SIG-M5 (cell line): ENCODE results near the gene PHC3.
A peak's percentile ranks its signal among the peaks of the same experiment; 100 is the strongest.

Experiments
- DNase-seq: peaks from one replicate; lab custom pipeline; 2025; lab: John Stamatoyannopoulos, UW

Gene PHC3

DNA sequence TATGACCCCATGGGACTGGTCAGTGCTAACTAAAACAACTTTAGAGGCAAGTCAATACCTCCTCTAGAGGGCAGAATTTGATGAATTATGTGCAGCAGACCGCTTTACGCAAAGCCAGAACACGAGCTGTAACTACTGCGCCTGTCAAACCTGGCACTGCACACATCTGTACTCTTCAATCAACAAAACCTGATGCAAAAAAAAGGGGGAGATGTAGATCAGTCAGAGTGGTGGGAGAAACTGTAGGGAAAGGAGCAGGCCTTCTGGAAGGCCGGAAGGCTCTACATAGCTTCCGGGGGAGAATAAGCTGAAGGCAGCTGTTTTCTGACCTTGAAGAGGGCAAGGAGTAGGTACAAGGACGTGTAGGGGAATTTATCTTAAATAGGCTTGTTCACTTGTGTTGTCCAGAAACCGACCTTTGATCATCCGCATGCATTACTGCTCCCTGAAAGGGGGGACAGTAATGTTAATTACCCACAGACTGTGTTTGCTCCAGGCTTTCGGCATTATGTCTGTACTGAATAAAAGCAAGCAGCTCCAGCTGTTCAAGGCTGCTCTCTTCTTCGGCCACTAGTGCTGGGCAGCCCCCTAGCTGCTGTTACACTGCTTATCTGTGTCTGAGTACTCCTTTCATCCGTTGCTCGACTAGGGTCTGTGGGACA, 102.8 kb downstream of the PHC3 start:
- DNase-seq: no peak

DNA sequence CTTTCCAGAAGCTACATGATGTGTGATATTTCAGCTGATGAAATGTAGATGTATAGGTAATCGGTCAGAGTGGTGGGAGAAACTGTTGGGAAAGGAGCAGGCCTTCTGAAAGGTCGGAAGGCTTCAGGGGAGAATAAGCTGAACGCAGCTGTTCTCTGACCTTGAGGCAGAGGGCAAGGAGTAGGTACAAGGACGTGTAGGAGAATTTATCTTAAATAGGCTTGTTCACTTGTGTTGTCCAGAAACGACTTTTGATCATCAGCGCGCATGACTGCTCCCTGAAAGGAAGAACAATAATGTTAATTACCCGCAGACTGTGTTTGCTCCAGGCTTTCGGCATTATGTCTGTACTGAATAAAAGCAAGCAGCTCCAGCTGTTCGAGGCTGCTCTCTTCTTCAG, 104.2 kb downstream of the PHC3 start:
- DNase-seq: no peak

- no peak for DNase-seq
Observed at GRCh38 chr3:170076715-170077238, 104.8 kb downstream of the PHC3 start.

DNA sequence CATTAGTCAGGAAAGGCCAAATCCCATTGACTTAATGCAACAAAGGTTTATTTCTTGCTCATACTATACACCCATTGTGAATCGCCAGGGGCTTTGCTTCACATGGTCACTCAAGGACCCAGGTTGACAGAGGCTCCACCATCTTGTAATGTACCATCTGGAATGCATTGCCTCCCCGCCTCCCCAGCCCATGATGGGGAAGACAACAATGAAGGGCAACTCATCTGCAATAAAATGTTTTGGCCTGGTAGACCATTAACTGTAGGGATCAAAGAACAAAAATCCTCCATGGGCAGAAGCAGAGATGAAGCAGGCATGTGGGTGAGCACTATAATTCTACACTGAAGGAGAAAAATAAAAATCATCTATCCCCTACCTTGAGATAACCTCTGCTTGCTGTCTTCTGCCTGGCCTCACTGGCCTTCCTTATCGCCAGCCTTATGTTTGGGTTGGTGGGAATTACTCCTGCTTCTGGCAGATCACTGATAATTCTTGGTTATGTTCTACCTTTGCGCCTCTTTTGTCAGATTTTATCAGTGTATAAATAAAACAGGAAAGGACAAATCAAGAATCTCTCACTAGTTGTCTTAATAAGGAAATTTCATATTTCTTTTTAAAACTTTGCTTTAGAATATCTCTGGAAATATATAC, 106.0 kb downstream of the PHC3 start:
- no peak for DNase-seq

DNA sequence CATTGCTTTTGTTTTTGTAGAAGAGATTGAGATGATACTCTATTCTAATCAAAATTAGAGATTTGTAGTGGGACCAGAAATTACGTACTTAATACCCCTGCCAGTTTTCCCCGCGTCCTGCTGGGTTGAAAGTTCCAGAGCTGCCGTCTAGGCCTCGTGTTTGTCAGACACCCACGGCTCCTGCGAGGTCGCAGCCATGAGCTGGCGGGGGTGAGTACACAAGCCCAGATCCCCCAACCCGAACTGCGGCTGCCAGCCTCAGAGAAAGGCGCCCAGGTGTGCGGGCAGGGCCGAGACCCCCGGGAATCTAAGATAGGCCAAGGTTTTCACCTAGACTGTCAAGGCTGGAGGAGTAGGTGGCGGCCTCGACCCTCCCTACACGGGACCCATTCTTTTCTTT, 117.4 kb downstream of the PHC3 start:
- DNase-seq: no peak

DNA sequence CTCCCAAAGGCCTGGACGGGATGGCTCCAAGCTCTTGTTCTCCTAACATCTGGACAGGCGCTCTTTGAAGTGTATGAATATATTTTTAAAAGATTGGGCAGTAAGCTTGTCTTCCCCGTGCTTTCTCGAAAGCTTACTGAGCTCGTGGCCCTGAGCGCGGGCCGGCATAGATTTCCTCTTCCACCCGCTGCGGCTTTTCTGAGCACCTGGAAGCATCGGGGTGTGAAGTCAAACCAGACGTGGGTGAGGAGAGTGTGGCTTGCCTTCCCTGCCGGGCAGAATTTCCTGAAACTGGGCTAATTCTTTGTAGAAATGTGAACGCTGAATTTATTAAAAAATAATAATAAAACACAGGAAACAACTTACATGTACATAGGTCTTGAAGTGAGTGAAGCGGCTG, 117.8 kb downstream of the PHC3 start:
- DNase-seq: no peak

- no peak for DNase-seq
Observed at GRCh38 chr3:170062769-170063168, 118.8 kb downstream of the PHC3 start.

DNA sequence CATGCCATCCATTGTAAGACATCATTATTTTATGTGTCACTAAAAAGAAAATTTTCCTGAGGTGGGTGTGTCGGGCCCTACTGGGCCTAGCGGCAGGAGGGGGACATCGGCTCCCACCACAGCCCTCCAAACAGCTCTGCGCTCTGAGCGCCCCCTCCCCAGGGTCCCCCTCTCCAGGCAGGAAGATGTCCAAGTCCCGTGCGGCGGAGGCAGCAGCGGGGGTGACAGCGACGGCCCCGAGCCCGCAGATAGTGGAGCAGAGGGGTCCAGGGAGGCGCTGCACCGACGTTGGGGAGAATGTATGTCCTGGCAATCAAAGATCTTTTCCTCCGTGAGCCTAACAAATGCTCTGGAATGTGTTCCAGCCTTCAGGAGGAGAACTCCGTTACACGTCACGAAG, 119.5 kb downstream of the PHC3 start:
- DNase-seq: no peak

DNA sequence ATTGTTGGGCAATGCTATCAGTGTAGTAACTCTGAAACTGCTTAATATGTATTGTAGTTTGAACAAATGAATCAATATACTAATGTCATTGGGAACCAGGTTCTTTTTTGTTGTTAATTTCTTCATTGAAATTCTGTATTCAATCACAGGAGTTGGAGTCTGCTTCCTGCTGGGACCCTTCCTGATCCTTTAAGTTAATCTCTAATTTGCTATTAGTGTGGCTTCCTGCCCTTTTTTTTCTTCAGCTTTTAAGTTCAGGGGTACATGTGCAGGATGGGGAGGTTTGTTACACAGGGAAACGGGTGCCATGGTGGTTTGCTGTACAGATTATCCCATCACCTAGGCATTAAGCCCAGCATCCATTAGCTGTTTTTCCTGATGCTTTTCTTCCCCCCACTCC, 122.1 kb downstream of the PHC3 start:
- no peak for DNase-seq

GRCh38 chr3:170058127-170058526, 123.4 kb downstream of the PHC3 start:
- no peak for DNase-seq

DNA sequence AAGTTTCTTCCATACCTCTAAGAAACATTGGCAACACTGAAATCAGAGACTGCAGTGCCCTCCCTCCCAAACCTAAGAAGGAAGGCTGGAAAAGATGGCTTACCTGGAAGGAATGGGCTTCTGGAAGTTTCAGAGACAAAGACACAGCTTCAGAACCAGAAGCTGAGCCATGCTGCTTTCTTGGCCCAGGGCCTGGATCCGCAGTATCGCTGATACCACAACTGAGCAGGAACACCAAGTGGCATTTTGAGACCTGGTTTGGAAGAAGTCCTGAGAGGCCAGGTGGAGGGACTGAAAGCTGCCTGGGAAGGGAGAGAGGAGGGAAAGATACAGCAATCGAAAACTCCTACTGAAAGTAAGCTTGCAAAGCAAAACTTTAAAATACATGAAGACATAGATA, 124.0 kb downstream of the PHC3 start:
- DNase-seq: no peak

DNA sequence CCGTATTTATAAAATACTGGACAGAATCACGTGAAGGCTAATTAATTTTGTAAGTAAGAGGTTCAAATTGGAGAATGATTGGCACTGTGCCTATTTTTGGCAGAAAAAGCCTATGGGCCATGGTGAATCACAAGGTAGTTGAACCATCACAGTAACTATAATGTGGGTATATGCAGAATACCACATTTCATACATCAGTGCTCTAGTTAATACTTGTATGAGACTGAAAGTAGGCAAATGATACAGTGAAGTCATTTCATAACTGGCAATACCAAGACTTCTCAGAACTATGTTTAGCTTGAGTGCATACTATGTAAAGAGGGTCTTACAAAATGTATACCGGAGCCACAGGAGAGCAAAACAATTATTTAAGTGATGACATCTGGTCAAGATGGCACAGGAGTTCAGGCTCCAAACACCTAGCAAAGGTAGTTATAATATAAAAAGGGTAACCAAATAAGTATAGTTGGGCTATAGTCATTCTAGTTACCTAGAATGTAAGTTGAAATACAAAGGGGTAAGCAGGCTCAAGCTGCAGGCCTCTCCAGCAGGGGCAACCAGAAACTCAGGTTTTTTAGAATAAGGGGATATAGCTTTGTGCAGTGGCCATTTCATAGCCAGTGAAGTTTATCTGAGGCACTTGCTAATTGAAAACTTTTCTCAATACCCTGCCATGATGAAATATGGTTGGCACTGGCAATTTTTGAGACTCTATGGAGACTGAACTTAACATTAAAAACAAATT, 124.7 kb downstream of the PHC3 start:
- no peak for DNase-seq

- DNase-seq: no peak
Observed at GRCh38 chr3:170055209-170055608, 126.3 kb downstream of the PHC3 start.

DNA sequence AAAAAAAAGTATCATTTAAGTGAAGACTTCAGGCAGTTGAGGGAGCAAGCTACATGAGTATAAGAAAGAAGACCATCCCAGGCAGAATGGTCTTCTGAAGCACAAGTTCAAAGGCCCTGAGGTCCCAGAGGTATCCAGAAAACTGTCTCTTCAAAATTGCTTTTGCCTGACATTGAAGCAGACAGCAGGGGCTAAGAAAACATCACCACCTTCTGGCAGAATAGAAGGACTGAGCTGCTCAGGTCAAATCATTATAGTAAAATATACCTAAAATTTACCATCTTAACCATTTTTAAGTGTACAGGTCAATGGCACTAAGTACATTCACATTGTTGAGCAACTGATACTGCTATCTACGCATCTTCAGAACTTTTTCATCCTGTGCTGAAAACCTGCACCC, 127.3 kb downstream of the PHC3 start:
- DNase-seq: no peak

DNA sequence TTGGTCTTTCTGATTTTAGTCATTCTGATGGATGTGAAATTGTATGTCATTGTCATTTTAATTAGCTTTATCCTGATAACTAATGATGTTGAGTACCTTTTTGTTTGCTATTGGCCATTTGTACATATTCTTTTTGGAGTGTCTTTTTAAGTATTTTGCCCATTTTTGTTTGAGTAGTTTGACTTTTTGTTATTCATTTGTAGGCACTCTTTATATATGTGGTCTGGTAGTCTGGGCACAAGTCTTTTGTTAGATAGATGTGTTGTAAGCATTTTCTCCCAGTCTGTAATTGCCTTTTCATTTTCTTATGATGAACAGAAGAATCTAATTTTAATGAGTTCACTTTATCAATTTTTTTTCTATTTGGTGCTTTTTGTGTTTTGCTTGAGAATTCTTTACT, 129.1 kb downstream of the PHC3 start:
- DNase-seq: no peak

- no peak for DNase-seq
Observed at GRCh38 chr3:170050753-170051152, 130.8 kb downstream of the PHC3 start.

DNA sequence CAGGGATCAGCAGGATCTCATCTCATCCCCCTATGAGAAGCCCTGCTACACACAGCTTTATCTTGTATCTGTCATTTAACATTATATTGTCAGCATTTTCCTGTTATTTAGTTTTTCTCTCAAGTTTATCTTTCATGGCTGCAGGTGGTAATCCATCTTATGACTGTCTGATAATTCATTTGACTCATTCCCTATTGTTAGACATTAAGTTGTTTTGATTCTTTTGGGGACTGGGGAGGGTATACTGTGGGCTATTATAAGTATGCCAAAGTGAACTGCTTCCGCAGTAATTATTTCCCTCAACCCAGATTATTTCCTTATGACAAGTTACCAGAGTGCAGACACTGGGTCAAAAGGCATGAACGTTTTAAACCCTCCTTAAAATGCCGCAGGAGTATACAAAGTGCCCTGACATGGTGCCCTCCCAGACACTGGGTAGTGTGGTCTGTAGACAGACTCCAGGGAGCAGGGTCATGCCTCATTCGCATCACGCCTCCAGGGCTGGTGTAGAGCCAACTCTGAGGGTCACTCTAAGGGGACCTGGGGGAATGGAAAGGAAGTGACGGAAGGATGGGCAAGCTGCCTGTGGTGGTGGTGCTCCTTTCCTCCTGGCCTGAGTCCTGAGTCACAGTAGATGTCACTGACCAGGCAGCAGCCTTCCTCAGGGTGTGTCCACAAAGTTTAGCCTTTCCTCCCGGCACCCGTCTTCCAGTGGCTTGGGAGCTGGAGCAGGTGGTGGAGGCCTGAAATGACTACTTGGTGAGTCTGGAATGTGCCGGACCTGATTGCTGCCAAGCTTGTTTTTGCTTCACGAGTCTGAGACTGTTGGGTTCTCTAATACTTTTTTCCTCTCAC, 132.2 kb downstream of the PHC3 start:
- no peak for DNase-seq

GRCh38 chr3:170047133-170047404, 134.5 kb downstream of the PHC3 start:
- no peak for DNase-seq

GRCh38 chr3:170046269-170047132, 135.0 kb downstream of the PHC3 start:
- DNase-seq: no peak

GRCh38 chr3:170044795-170045244, 136.7 kb downstream of the PHC3 start:
- peak; percentile 80 for DNase-seq

DNA sequence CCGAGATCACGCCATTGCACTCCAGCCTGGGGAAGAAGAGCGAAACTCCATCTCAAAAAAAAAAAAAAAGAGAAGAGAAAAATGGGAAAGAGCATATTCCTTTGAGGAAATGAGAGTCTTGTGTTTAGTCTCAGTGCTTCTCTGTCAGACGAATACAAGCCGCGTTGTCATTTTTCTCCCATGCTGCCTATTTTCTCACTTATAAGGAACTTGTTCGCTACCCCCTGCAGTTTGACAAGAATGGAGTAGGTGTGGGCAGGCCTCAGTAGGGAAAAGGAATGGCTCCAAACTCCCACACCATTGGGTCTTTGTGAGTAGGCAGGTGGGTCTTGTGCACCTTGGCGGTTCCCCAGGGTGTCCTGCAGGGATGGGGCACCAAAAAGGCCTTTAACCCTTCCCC, 137.3 kb downstream of the PHC3 start:
- no peak for DNase-seq
